ENCODE measurements around the gene ERRFI1. TPM values are rescaled to one million over a fixed set of nuclear protein-coding genes. Genes with fewer than 3 reads are reported as not detected.

The ERRFI1 gene
- total and polyA plus RNA-seq, 4 donors, result 33.3 to 258 (median 120) TPM

GRCh38 chr1:8033322-8033721 is 7.2 kb upstream of the ERRFI1 start:
- H3K9me3 ChIP-seq (ENCODE audit: control insufficient read depth, low read length), result no peaks in the 10 kb centered on the region

GRCh38 chr1:8032366-8032910 is 6.3 kb upstream of the ERRFI1 start:
- Histone ChIP-seq H3K9me3 (ENCODE audit: control insufficient read depth, low read length) (no peaks in the 10 kb centered on the region), H3K4me3 (ENCODE audit: low read length in 2 of 2) (no peak overlapping the region), H3K4me1 (ENCODE audit: control insufficient read depth in 1 of 2, insufficient read depth in 2 of 2, low read length in 2 of 2) (no peaks in the 10 kb centered on the region), H3K36me3 (ENCODE audit: control insufficient read depth in 1 of 2, insufficient read depth in 2 of 2, low read length in 1 of 2) (no peaks in the 10 kb centered on the region), H3K27me3 (ENCODE audit: control insufficient read depth in 1 of 2, insufficient read depth in 2 of 2, low read length in 1 of 2) (no peaks in the 10 kb centered on the region), H3K27ac (ENCODE audit: low read depth in 1 of 2, low read length in 2 of 2) (no peak overlapping the region)
- intact Hi-C loops (cut with DNase I), result no loop called here
- WGBS, 2 donors, result 91 to 93% methylated on average over 3 of the region's 3 CpGs
- no peak for DNase-seq
- no peak for ATAC-seq (ENCODE audit: low FRiP score)

More at GRCh38 chr1:8033322-8033721, 7.2 kb upstream of the ERRFI1 start:
- no peak for ATAC-seq (ENCODE audit: low FRiP score)
- DNase-seq, result no peak
- intact Hi-C loops (cut with DNase I), result no loop called here
- no peaks in the 10 kb centered on the region for H3K4me1 ChIP-seq (ENCODE audit: control insufficient read depth in 1 of 2, insufficient read depth in 2 of 2, low read length in 2 of 2)
- no peaks in the 10 kb centered on the region for H3K36me3 ChIP-seq (ENCODE audit: control insufficient read depth in 1 of 2, insufficient read depth in 2 of 2, low read length in 1 of 2)
- no peak overlapping the region for H3K4me3 ChIP-seq (ENCODE audit: low read length in 2 of 2)
- H3K27me3 ChIP-seq (ENCODE audit: control insufficient read depth in 1 of 2, insufficient read depth in 2 of 2, low read length in 1 of 2), result no peaks in the 10 kb centered on the region
- no peak overlapping the region for H3K27ac ChIP-seq (ENCODE audit: low read depth in 1 of 2, low read length in 2 of 2)
- WGBS, 2 donors, result 85 to 91% methylated on average over 6 of the region's 6 CpGs

- H3K4me3 ChIP-seq (ENCODE audit: low read length in 2 of 2), result no peak overlapping the region
Measured at GRCh38 chr1:8031176-8031785, 5.2 kb upstream of the ERRFI1 start.

GRCh38 chr1:8028571-8028910 is 2.4 kb upstream of the ERRFI1 start:
- Histone ChIP-seq H3K27me3 (ENCODE audit: control insufficient read depth in 1 of 2, insufficient read depth in 2 of 2, low read length in 1 of 2) (no peaks in the 10 kb centered on the region), H3K4me1 (ENCODE audit: control insufficient read depth in 1 of 2, insufficient read depth in 2 of 2, low read length in 2 of 2) (peaks cover 0 to 3% of the 10 kb centered on the region in 2 donors), H3K27ac (ENCODE audit: low read depth in 1 of 2, low read length in 2 of 2) (peak overlapping the region in 1 of 2 donors; percentile 30), H3K9me3 (ENCODE audit: control insufficient read depth, low read length) (no peaks in the 10 kb centered on the region), H3K36me3 (ENCODE audit: control insufficient read depth in 1 of 2, insufficient read depth in 2 of 2, low read length in 1 of 2) (no peaks in the 10 kb centered on the region), H3K4me3 (ENCODE audit: low read length in 2 of 2) (no peak overlapping the region)
- ATAC-seq (ENCODE audit: low FRiP score), result no peak
- DNase-seq, result no peak
- intact Hi-C loops (cut with DNase I), result loop anchor here (5.0 kb wide), 2 partner anchors 94 to 174 kb away; no protein-coding TSS in a partner anchor
- WGBS, 2 donors, result 26 to 45% methylated on average over 1 of the region's 1 CpG

More at GRCh38 chr1:8031176-8031785, 5.2 kb upstream of the ERRFI1 start:
- no peaks in the 10 kb centered on the region for H3K9me3 ChIP-seq (ENCODE audit: control insufficient read depth, low read length)
- no peak for DNase-seq
- WGBS, 2 donors, result 60 to 66% methylated on average over 9 of the region's 9 CpGs
- H3K27ac ChIP-seq (ENCODE audit: low read depth in 1 of 2, low read length in 2 of 2), result no peak overlapping the region
- no peaks in the 10 kb centered on the region for H3K27me3 ChIP-seq (ENCODE audit: control insufficient read depth in 1 of 2, insufficient read depth in 2 of 2, low read length in 1 of 2)
- no peak for ATAC-seq (ENCODE audit: low FRiP score)
- intact Hi-C loops (cut with DNase I), result loop anchor here in 1 of 2 donors (1.0 kb wide), 1 partner anchor 283 kb away; no protein-coding TSS in a partner anchor
- no peaks in the 10 kb centered on the region for H3K4me1 ChIP-seq (ENCODE audit: control insufficient read depth in 1 of 2, insufficient read depth in 2 of 2, low read length in 2 of 2)
- no peaks in the 10 kb centered on the region for H3K36me3 ChIP-seq (ENCODE audit: control insufficient read depth in 1 of 2, insufficient read depth in 2 of 2, low read length in 1 of 2)

GRCh38 chr1:8027748-8028570 is 1.9 kb upstream of the ERRFI1 start:
- WGBS, 2 donors, result 4 to 5% methylated on average over 8 of the region's 8 CpGs
- H3K4me3 ChIP-seq (ENCODE audit: low read length in 2 of 2), result no peak overlapping the region
- H3K4me1 ChIP-seq (ENCODE audit: control insufficient read depth in 1 of 2, insufficient read depth in 2 of 2, low read length in 2 of 2), result peaks cover 0 to 5% of the 10 kb centered on the region in 2 donors
- H3K27ac ChIP-seq (ENCODE audit: low read depth in 1 of 2, low read length in 2 of 2), result peak overlapping the region; percentile 70 to 90
- intact Hi-C loops (cut with DNase I), result loop anchor here (5.0 kb wide), 2 partner anchors 94 to 174 kb away; no protein-coding TSS in a partner anchor
- ATAC-seq (ENCODE audit: low FRiP score), result peak; percentile 6
- no peak for DNase-seq
- H3K9me3 ChIP-seq (ENCODE audit: control insufficient read depth, low read length), result no peaks in the 10 kb centered on the region
- no peaks in the 10 kb centered on the region for H3K36me3 ChIP-seq (ENCODE audit: control insufficient read depth in 1 of 2, insufficient read depth in 2 of 2, low read length in 1 of 2)
- H3K27me3 ChIP-seq (ENCODE audit: control insufficient read depth in 1 of 2, insufficient read depth in 2 of 2, low read length in 1 of 2), result no peaks in the 10 kb centered on the region

- peak; percentile 70 to 86 for DNase-seq
- peak; percentile 2 for ATAC-seq (ENCODE audit: low FRiP score)
- Histone ChIP-seq H3K9me3 (ENCODE audit: control insufficient read depth, low read length) (no peaks in the 10 kb centered on the region), H3K36me3 (ENCODE audit: control insufficient read depth in 1 of 2, insufficient read depth in 2 of 2, low read length in 1 of 2) (no peaks in the 10 kb centered on the region), H3K4me3 (ENCODE audit: low read length in 2 of 2) (peak overlapping the region; percentile 6 to 17), H3K27ac (ENCODE audit: low read depth in 1 of 2, low read length in 2 of 2) (peak overlapping the region; percentile 70 to 90), H3K4me1 (ENCODE audit: control insufficient read depth in 1 of 2, insufficient read depth in 2 of 2, low read length in 2 of 2) (peaks cover 0 to 5% of the 10 kb centered on the region in 2 donors), H3K27me3 (ENCODE audit: control insufficient read depth in 1 of 2, insufficient read depth in 2 of 2, low read length in 1 of 2) (no peaks in the 10 kb centered on the region)
- intact Hi-C loops (cut with DNase I), result loop anchor here (5.0 kb wide), 2 partner anchors 95 to 175 kb away; no protein-coding TSS in a partner anchor
- WGBS, 2 donors, result 34 to 49% methylated on average over 25 of the region's 25 CpGs
Measured at GRCh38 chr1:8026976-8027747, 1.1 kb upstream of the ERRFI1 start.

- Histone ChIP-seq H3K9me3 (ENCODE audit: control insufficient read depth, low read length) (no peaks in the 10 kb centered on the region), H3K36me3 (ENCODE audit: control insufficient read depth in 1 of 2, insufficient read depth in 2 of 2, low read length in 1 of 2) (no peaks in the 10 kb centered on the region), H3K27ac (ENCODE audit: low read depth in 1 of 2, low read length in 2 of 2) (peak overlapping the region; percentile 76 to 91), H3K4me3 (ENCODE audit: low read length in 2 of 2) (peak overlapping the region; percentile 77 to 98), H3K27me3 (ENCODE audit: control insufficient read depth in 1 of 2, insufficient read depth in 2 of 2, low read length in 1 of 2) (no peaks in the 10 kb centered on the region), H3K4me1 (ENCODE audit: control insufficient read depth in 1 of 2, insufficient read depth in 2 of 2, low read length in 2 of 2) (peaks cover 2 to 5% of the 10 kb centered on the region in 2 donors)
- WGBS, 2 donors, result 1% methylated on average over 30 to 69 of the region's 69 CpGs
- peak; percentile 59 to 78 for DNase-seq
- peak; percentile 0 for ATAC-seq (ENCODE audit: low FRiP score)
- intact Hi-C loops (cut with DNase I), result loop anchor here (5.0 kb wide), 2 partner anchors 97 to 177 kb away; no protein-coding TSS in a partner anchor
Measured at GRCh38 chr1:8025671-8026144, 401 bp downstream of the ERRFI1 start.

All from aorta (tissue), 5 donors.